Stomach (tissue), 9 donors: ENCODE data around the gene DNASE1L2. TPM values are rescaled to one million over a fixed set of nuclear protein-coding genes. Genes with fewer than 3 reads are reported as not detected.
"Not testable (repeated sequence)": the region's sequence is repeated elsewhere in the genome, so short reads cannot be mapped to it uniquely, and the experiment has no call there.

ENCODE experiments used
- DNase-seq, 2 donors: peaks; one replicate each; pipeline versions ENCODE4 v3.0.0 to v3.0.0-alpha.2; 2013 to 2019
- H3K27ac ChIP-seq, 5 donors: fragments of 200-600 bp in 4 of 5; sonication (generic) in 4 of 5; one replicate each; pipeline ENCODE4 v1.5.1; 2013 to 2019; ENCODE audit warnings: mild to moderate bottlenecking in 1 of 5, moderate library complexity in 1 of 5
- H3K27me3 ChIP-seq, 3 donors: fragments of 200-600 bp; sonication (generic); one replicate each; pipeline ENCODE4 v1.5.1; 2017 to 2019; ENCODE audit warnings: mixed run types in 1 of 3
- H3K36me3 ChIP-seq, 4 donors: fragments of 200-600 bp; sonication (generic); 1 replicate in 3 of 4; 2 replicates in 1 of 4; pipeline ENCODE4 v1.5.1; 2016 to 2019
- H3K4me1 ChIP-seq, 4 donors: fragments of 200-600 bp; sonication (generic); one replicate each; pipeline ENCODE4 v1.5.1; 2016 to 2019
- H3K4me3 ChIP-seq, 4 donors: fragments of 200-600 bp; sonication (generic) in 3 of 4; one replicate each; pipeline ENCODE4 v1.5.1; 2016 to 2019; ENCODE audit warnings: mild to moderate bottlenecking in 1 of 4
- H3K9me3 ChIP-seq, 4 donors: fragments of 200-600 bp; sonication (generic); one replicate each; pipeline ENCODE4 v1.5.1; 2016 to 2019
- EP300 ChIP-seq: sonication (generic); formaldehyde crosslinking; IDR thresholded peaks from one replicate; pipeline ENCODE4 v1.6.1; 2017; ENCODE audit warnings: antibody characterized with exemption
- POLR2A ChIP-seq, 4 donors: fragments of 450-650 bp; IDR thresholded peaks; one replicate each; pipeline ENCODE4 v1.6.1; 2016; ENCODE audit warnings: antibody characterized with exemption in 4 of 4, control low read depth in 2 of 4, mild to moderate bottlenecking in 1 of 4, moderate library complexity in 1 of 4
- POLR2AphosphoS5 ChIP-seq, 3 donors: sonication (generic); formaldehyde crosslinking; IDR thresholded peaks; one replicate each; pipeline ENCODE4 v1.6.1; 2016; ENCODE audit warnings: antibody characterized with exemption in 3 of 3
- WGBS, 5 donors: extraction: QIAGEN DNeasy Blood & Tissue Kit in 3 of 5; methylation state at CpG; one replicate each; pipeline versions ENCODE4 v1.1.5 to v1.1.7; 2013 to 2018; 5-methylcytosine and 5-hydroxymethylcytosine counted together
- intact Hi-C: fragments of 100-400 bp; cut with DNase I; formaldehyde crosslinking; loops from one replicate; pipeline ENCODE4 v1.15.1; 2023; ENCODE audit warnings: low total_unique reads
- polyA plus RNA-seq, 3 donors: library from polyadenylated mRNA; stranded (reverse); fragments of 200-250 nt; gene quantifications; one replicate each; pipeline ENCODE4 v1.2.3, GENCODE V29; 2013
- total RNA-seq, 5 donors: library from RNA; depleted of rRNA; stranded (reverse); fragments of >200 nt; gene quantifications; one replicate each; pipeline versions ENCODE4 v1.1.0 to v1.2.3, GENCODE V29; 2014 to 2016
- TF ChIP-seq, protein P1 (sequence below), 7 experiments: fragments of 450-650 bp in 4 of 7; fragments of 200-600 bp in 3 of 7; sonication (generic) in 3 of 7; IDR thresholded peaks; one replicate each; pipeline ENCODE4 v1.5.1; 2016 to 2019; ENCODE audit warnings: antibody characterized with exemption in 7 of 7, control low read depth in 2 of 7, mild to moderate bottlenecking in 1 of 7
- donor health status: healthy with polysubstance abuse.
- donor health status: Bipolar disorder and iron deficiency.
- donor health status: healthy.

The DNASE1L2 gene
- total and polyA plus RNA-seq, 8 donors, result 0.68 to 0.90 TPM; not detected in 6

DNA sequence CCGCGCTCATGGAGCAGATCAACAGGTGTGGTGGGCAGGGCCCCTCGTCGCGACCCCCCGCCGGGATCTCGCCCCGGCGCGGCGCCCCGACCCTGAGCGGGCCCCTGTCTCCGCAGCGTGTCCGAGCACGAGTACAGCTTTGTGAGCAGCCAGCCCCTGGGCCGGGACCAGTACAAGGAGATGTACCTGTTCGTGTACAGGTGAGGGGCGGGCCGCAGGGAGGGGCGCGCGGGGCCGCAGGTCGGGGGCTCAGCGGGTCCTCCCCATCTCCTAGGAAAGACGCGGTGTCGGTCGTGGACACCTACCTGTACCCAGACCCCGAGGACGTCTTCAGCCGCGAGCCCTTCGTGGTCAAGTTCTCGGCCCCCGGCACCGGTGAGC lies 848 bp downstream of the DNASE1L2 start:
- intact Hi-C loops, result no loop called here
- 3 to 8% (median 7%) methylated on average over 20 to 40 of the region's 40 CpGs for WGBS, 5 donors

DNA sequence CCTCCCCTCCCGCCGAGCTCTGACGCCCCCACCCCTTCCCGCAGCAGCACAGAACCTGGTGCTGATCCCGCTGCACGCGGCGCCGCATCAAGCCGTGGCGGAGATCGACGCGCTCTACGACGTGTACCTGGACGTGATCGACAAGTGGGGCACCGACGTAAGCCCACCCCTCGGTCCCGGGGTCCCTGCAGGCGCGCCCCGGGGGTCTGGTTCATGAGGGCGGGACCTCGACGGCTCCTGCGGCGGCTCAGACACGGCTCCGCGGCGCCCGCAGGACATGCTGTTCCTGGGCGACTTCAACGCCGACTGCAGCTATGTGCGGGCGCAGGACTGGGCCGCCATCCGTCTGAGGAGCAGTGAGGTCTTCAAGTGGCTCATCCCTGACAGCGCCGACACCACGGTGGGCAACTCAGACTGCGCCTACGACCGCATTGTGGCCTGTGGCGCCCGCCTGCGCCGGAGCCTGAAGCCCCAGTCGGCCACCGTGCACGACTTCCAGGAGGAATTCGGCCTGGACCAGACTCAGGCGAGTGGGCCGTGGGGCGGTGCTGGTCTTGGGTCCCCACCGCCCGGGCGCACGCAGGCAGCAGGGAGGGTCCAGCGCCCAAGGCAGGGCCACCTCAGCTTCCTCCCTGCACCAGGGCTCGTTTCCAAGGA lies 1.4 kb downstream of the DNASE1L2 start:
- H3K9me3 ChIP-seq, result no peaks in the 10 kb centered on the region
- H3K27me3 ChIP-seq, result peaks cover 5 to 45% (median 28%) of the 10 kb centered on the region in 3 donors
- TF ChIP-seq, protein P1, sequence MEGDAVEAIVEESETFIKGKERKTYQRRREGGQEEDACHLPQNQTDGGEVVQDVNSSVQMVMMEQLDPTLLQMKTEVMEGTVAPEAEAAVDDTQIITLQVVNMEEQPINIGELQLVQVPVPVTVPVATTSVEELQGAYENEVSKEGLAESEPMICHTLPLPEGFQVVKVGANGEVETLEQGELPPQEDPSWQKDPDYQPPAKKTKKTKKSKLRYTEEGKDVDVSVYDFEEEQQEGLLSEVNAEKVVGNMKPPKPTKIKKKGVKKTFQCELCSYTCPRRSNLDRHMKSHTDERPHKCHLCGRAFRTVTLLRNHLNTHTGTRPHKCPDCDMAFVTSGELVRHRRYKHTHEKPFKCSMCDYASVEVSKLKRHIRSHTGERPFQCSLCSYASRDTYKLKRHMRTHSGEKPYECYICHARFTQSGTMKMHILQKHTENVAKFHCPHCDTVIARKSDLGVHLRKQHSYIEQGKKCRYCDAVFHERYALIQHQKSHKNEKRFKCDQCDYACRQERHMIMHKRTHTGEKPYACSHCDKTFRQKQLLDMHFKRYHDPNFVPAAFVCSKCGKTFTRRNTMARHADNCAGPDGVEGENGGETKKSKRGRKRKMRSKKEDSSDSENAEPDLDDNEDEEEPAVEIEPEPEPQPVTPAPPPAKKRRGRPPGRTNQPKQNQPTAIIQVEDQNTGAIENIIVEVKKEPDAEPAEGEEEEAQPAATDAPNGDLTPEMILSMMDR (IDR thresholded peaks at IDR 0.05), result no peak
- TF ChIP-seq EP300, result no peak
- no peak for TF ChIP-seq POLR2A (IDR thresholded peaks at IDR 0.05)
- TF ChIP-seq POLR2AphosphoS5 (IDR thresholded peaks at IDR 0.05), result no peak
- DNase-seq, result peak in 1 of 2 donors; percentile 47
- intact Hi-C loops, result no loop called here
- H3K36me3 ChIP-seq, result peaks cover 31 to 66% (median 62%) of the 10 kb centered on the region in 4 donors
- peaks cover 18 to 32% (median 24%) of the 10 kb centered on the region in 4 donors for H3K4me1 ChIP-seq
- H3K27ac ChIP-seq, result no peak overlapping the region
- 11 to 17% (median 13%) methylated on average over 33 to 65 of the region's 65 CpGs; no CpG with 5 or more reads in 1 of the 5 donors for WGBS, 5 donors
- H3K4me3 ChIP-seq, result no peak overlapping the region

More for the DNA sequence above, 848 bp downstream of the DNASE1L2 start:
- Histone ChIP-seq H3K4me3 (peak overlapping the region in 3 of 4 donors; percentile 22 to 34 (median 25)), H3K9me3 (no peaks in the 10 kb centered on the region), H3K27me3 (peaks cover 5 to 45% (median 28%) of the 10 kb centered on the region in 3 donors), H3K36me3 (peaks cover 32 to 66% (median 62%) of the 10 kb centered on the region in 4 donors), H3K4me1 (peaks cover 18 to 32% (median 24%) of the 10 kb centered on the region in 4 donors), H3K27ac (no peak overlapping the region)
- TF ChIP-seq, protein P1 (IDR thresholded peaks at IDR 0.05), result no peak
- no peak for TF ChIP-seq EP300
- TF ChIP-seq POLR2AphosphoS5 (IDR thresholded peaks at IDR 0.05), result no peak
- no peak for TF ChIP-seq POLR2A (IDR thresholded peaks at IDR 0.05)
- DNase-seq, result no peak

DNA sequence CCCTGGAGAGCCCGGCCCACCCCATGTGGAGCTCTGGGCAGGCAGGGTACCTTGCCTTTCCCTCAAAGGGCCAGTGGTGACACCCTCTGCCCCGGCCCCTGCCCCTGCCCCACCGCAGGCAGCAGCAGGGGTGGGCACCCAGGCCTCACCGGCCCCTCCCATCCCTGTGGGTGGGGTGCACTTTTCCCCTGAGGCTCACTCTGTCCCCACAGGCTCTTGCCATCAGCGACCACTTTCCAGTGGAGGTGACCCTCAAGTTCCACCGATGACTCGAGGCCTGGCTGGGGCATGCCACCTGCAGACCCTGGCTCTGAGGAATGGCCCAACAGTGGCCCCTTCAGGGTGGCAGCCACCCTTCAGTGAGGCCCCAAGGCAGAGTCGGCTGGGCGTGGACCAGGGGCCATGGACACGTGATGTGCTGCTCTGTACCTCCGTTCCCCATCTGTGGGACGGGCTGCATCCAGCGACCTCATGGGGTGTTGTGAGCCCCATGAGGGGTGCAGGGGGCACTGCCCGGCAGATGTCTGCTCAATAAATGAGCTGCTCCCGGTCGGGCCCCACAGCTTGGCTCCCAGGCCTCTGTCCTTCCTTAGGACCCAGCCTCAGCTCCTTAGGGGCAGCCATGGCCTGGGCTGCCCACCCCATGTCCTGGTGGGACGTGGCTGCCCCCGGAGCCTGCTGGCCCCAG lies 2.0 kb downstream of the DNASE1L2 start:
- Histone ChIP-seq H3K4me3 (no peak overlapping the region), H3K27me3 (peaks cover 5 to 45% (median 28%) of the 10 kb centered on the region in 3 donors), H3K9me3 (no peaks in the 10 kb centered on the region), H3K27ac (no peak overlapping the region), H3K36me3 (peaks cover 31 to 66% (median 62%) of the 10 kb centered on the region in 4 donors), H3K4me1 (peaks cover 18 to 32% (median 24%) of the 10 kb centered on the region in 4 donors)
- no peak for DNase-seq
- intact Hi-C loops, result no loop called here
- 48 to 65% (median 50%) methylated on average over 10 to 18 of the region's 18 CpGs for whole genome bisulfite sequencing, 5 donors
- no peak for TF ChIP-seq EP300
- TF ChIP-seq, protein P1 (IDR thresholded peaks at IDR 0.05), result no peak
- TF ChIP-seq POLR2AphosphoS5 (IDR thresholded peaks at IDR 0.05), result no peak
- no peak for TF ChIP-seq POLR2A (IDR thresholded peaks at IDR 0.05)

DNA sequence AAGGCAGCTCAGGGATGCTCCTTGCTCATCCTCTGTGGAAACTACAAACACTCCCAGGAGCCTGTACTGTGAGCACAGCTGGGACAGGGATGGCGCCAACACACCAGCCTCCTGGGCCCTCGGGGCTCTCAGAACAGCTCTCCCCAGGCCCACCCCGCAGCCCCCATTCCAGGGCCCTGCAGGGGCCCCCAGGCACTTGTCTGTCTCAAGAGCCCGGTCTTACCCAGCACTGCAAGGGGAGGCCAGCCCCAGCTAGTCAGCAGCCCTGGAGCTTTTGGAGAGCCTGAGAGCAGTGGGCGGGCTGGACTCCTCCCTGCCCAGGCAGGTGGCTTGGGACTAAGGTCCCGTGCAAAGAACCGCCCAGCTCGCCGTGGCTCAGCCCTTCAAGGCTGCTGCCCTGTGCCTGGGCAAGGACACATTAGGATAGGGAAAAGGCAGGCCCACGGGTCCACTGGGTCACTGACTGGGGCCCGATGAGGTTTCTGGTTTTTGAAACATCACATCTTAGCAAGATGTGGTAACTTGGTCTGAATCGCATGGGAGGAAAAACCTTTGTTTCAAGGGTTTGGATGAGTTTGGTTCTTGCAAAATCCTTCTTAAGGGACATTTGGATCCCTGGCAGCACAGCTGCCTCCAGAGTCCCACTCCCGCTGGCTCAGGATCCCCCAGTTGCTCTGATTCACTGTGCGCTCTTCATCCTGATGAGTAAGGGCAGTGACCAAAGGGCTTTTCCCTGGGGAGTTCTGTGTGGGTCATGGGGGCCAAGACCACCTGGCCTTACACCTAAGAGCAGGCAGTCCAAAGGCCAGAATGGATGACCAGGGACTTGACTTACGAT lies 2.8 kb downstream of the DNASE1L2 start:
- Histone ChIP-seq H3K36me3 (peaks cover 29 to 66% (median 62%) of the 10 kb centered on the region in 4 donors), H3K4me3 (no peak overlapping the region), H3K27me3 (peaks cover 5 to 42% (median 28%) of the 10 kb centered on the region in 3 donors), H3K4me1 (peaks cover 18 to 32% (median 24%) of the 10 kb centered on the region in 4 donors), H3K9me3 (no peaks in the 10 kb centered on the region), H3K27ac (no peak overlapping the region)
- WGBS, 5 donors, result 63 to 71% (median 67%) methylated on average over 11 to 15 of the region's 15 CpGs
- TF ChIP-seq EP300 (no peak), POLR2AphosphoS5 (IDR thresholded peaks at IDR 0.05) (no peak), POLR2A (IDR thresholded peaks at IDR 0.05) (no peak)
- TF ChIP-seq, protein P1 (IDR thresholded peaks at IDR 0.05), result no peak
- intact Hi-C loops, result no loop called here
- no peak for DNase-seq

DNA sequence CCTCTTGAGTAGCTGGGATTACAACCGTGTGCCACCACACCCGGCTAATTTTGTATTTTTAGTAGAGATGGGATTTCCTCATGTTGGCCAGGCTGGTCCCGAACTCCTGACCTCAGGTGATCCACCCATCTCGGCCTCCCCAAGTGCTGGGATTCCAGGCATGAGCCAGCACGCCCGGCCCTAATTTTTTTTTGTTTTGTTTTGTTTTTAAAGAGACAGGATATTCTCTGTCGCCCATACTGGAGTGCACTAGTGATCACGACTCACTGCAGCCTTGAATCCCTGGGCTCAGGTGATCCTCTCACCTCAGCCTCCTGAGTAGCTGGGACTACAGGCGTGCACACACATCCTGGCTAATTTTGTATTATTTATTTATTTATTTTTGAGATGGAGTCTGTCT lies 4.1 kb downstream of the DNASE1L2 start:
- peaks cover 28 to 66% (median 62%) of the 10 kb centered on the region in 4 donors for H3K36me3 ChIP-seq
- H3K27ac ChIP-seq, DNase-seq, intact Hi-C loops, H3K4me3 ChIP-seq, H3K9me3 ChIP-seq: not testable (repeated sequence)
- H3K27me3 ChIP-seq, result peaks cover 5 to 34% (median 28%) of the 10 kb centered on the region in 3 donors
- WGBS, 5 donors, result 72 to 83% (median 77%) methylated on average over 9 of the region's 9 CpGs
- H3K4me1 ChIP-seq, result peaks cover 18 to 32% (median 24%) of the 10 kb centered on the region in 4 donors
